Measurements from ENCODE around the gene MT1M.

Gene MT1M

DNA sequence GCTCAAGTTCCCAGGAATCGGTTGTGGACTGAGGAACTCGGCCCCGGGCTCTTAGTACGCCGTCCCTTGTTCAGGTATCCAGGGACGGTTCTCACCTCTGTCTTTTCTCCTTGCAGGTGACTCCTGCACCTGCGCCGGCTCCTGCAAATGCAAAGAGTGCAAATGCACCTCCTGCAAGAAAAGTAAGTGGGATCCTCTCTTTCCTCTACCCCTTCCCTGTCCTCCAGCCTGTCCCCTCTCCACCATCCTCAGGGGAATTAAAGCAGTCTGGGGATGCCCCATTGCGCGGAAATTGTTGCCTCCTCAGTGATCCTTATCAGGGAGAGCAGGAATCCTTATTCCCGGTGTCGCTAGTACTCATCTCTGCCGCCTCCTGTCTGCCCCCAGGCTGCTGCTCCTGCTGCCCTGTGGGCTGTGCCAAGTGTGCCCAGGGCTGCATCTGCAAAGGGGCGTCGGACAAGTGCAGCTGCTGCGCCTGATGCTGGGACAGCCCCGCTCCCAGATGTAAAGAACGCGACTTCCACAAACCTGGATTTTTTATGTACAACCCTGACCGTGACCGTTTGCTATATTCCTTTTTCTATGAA is 23.5 kb upstream of the MT1M start:
- H3K27me3 ChIP-seq (ENCODE audit: control insufficient read depth, insufficient read depth, low read length) = peaks cover 50% of the 10 kb centered on the region
- no peaks in the 10 kb centered on the region for H3K9me3 ChIP-seq (ENCODE audit: control insufficient read depth, insufficient read depth, low read depth, low read length)
- H3K9ac ChIP-seq (ENCODE audit: low read length) = peak overlapping the region; percentile 74
- no peaks in the 10 kb centered on the region for H3K36me3 ChIP-seq (ENCODE audit: control insufficient read depth, insufficient read depth, low read length)
- H3K27ac ChIP-seq (ENCODE audit: low read depth, low read length) = no peak overlapping the region
- peak overlapping the region; percentile 70 for H3K4me3 ChIP-seq (ENCODE audit: low read depth, low read length)
- H3K4me1 ChIP-seq (ENCODE audit: control insufficient read depth, insufficient read depth, low read length) = peaks cover 36% of the 10 kb centered on the region

DNA sequence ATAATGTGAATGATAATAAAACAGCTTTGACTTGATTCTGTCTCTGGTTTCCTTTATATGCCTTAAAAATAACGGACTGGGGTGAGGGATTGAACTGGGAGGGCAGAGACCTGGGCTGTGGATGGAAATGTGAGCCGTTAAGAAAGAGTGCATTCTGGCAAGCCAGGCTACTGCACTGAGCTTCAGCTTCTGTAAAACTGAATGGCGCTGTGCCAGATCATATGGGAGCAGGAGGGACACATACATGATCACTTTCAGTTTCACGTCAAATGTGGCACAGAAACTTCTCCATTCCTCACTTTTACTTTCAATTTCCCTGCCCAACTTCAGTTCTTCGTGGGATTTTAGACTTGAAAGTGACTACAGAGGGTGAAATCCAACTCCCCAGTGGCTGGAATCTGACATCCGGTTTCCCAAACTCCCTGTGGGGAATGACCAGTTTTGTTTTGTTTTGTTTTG is 23.0 kb upstream of the MT1M start:
- H3K4me3 ChIP-seq (ENCODE audit: low read depth, low read length) = peak overlapping the region; percentile 70
- H3K4me1 ChIP-seq (ENCODE audit: control insufficient read depth, insufficient read depth, low read length) = peaks cover 36% of the 10 kb centered on the region
- H3K9ac ChIP-seq (ENCODE audit: low read length) = peak overlapping the region; percentile 44
- H3K36me3 ChIP-seq (ENCODE audit: control insufficient read depth, insufficient read depth, low read length) = no peaks in the 10 kb centered on the region
- H3K27ac ChIP-seq (ENCODE audit: low read depth, low read length) = no peak overlapping the region
- no peaks in the 10 kb centered on the region for H3K9me3 ChIP-seq (ENCODE audit: control insufficient read depth, insufficient read depth, low read depth, low read length)
- peaks cover 53% of the 10 kb centered on the region for H3K27me3 ChIP-seq (ENCODE audit: control insufficient read depth, insufficient read depth, low read length)

DNA sequence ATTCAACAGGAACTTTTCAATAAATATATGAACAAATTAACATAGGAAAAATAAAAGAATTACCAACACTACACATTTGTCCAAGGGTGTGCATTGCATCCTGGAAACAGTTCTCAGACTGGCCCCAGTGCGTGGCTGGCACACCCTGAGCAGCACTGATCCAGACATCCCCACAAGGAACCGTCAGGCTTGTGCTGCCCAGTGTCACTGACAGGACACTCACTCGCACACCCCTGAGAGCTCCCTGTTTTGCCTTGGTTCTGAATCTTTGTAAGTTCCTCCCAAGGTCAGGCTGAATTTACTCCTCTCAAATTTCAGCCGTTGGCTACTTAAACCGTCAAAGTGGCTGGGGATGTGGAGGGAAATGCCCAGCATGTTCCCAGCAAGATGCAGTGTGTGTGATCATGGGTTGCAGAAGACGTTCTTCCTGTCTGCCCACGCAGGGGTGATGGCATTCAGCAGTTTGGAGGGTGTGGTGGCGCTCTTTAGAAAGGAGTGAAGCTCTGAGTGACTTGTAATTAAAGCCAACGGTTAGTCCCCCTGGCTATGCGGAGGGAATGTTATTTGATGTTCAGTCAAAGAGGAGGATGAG is 22.3 kb upstream of the MT1M start:
- H3K9me3 ChIP-seq (ENCODE audit: control insufficient read depth, insufficient read depth, low read depth, low read length) = no peaks in the 10 kb centered on the region
- peak overlapping the region; percentile 29 for H3K9ac ChIP-seq (ENCODE audit: low read length)
- peak overlapping the region; percentile 17; the same call in 1 of the 2 replicates for H3K4me3 ChIP-seq (ENCODE audit: low read depth, low read length)
- peaks cover 36% of the 10 kb centered on the region for H3K4me1 ChIP-seq (ENCODE audit: control insufficient read depth, insufficient read depth, low read length)
- no peak overlapping the region for H3K27ac ChIP-seq (ENCODE audit: low read depth, low read length)
- peaks cover 59% of the 10 kb centered on the region for H3K27me3 ChIP-seq (ENCODE audit: control insufficient read depth, insufficient read depth, low read length)
- H3K36me3 ChIP-seq (ENCODE audit: control insufficient read depth, insufficient read depth, low read length) = no peaks in the 10 kb centered on the region

DNA sequence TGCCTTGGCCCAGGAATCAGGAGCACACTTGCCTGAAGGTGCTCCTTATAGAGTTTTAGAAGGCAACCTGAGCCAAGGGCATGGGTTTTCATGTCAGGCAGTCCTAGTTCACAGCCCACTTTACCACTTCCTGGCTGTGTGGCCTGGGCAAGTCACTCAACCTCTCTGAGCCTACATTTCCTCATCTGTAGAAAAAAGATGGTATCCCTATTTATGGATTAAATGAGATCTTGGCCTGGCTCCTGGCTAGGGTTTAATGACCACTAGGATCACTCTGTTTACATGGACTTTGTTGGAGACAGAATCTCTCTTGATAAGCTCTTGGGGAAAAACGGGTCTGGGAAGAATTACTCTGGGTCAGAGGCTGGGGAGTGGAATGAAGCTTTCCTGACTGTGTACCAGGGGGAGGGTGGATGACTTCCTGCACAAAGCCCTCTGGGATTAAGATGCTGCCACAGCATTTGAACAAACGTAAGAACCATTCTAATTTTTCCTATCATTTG is 21.8 kb upstream of the MT1M start:
- Histone ChIP-seq H3K9ac (ENCODE audit: low read length) (no peak overlapping the region), H3K4me3 (ENCODE audit: low read depth, low read length) (no peak overlapping the region), H3K9me3 (ENCODE audit: control insufficient read depth, insufficient read depth, low read depth, low read length) (no peaks in the 10 kb centered on the region), H3K27me3 (ENCODE audit: control insufficient read depth, insufficient read depth, low read length) (peaks cover 63% of the 10 kb centered on the region), H3K27ac (ENCODE audit: low read depth, low read length) (no peak overlapping the region), H3K4me1 (ENCODE audit: control insufficient read depth, insufficient read depth, low read length) (peaks cover 36% of the 10 kb centered on the region), H3K36me3 (ENCODE audit: control insufficient read depth, insufficient read depth, low read length) (no peaks in the 10 kb centered on the region)

DNA sequence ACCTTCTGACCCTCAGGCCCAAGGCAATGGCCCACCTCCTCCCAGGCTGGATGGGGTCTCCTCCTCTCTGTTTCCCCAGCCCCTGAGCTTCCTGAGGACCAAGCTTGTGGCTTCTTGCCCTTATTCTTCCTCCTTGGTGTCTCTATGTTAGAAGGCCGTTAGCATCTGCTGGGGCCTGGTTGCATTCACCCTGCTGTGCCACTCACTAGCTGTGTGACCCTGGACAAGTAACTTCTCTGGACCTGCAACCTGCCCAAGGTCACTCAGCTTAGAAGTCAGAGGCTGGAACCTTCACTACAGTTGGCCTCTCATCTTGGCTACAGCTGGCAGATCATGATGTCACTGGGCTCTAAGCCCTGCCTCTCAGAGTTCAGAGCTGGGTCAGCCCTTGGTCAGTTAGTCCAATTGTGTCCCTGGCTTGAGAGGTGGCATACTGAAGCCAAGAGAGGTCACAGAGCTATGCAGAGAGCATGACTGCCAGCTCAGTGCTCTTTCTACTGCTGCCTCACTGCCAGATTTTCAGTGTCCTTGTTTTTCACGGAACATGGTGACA is 21.1 kb upstream of the MT1M start:
- H3K4me3 ChIP-seq (ENCODE audit: low read depth, low read length) = no peak overlapping the region
- peaks cover 67% of the 10 kb centered on the region for H3K27me3 ChIP-seq (ENCODE audit: control insufficient read depth, insufficient read depth, low read length)
- H3K36me3 ChIP-seq (ENCODE audit: control insufficient read depth, insufficient read depth, low read length) = no peaks in the 10 kb centered on the region
- H3K9ac ChIP-seq (ENCODE audit: low read length) = no peak overlapping the region
- H3K4me1 ChIP-seq (ENCODE audit: control insufficient read depth, insufficient read depth, low read length) = peaks cover 36% of the 10 kb centered on the region
- no peak overlapping the region for H3K27ac ChIP-seq (ENCODE audit: low read depth, low read length)
- H3K9me3 ChIP-seq (ENCODE audit: control insufficient read depth, insufficient read depth, low read depth, low read length) = no peaks in the 10 kb centered on the region

- no peak overlapping the region for H3K27ac ChIP-seq (ENCODE audit: low read depth, low read length)
- H3K27me3 ChIP-seq (ENCODE audit: control insufficient read depth, insufficient read depth, low read length) = peaks cover 76% of the 10 kb centered on the region
- H3K4me3 ChIP-seq (ENCODE audit: low read depth, low read length) = no peak overlapping the region
- peaks cover 34% of the 10 kb centered on the region for H3K4me1 ChIP-seq (ENCODE audit: control insufficient read depth, insufficient read depth, low read length)
- no peak overlapping the region for H3K9ac ChIP-seq (ENCODE audit: low read length)
- H3K36me3 ChIP-seq (ENCODE audit: control insufficient read depth, insufficient read depth, low read length) = no peaks in the 10 kb centered on the region
- no peaks in the 10 kb centered on the region for H3K9me3 ChIP-seq (ENCODE audit: control insufficient read depth, insufficient read depth, low read depth, low read length)
These were observed 18.8 kb upstream of the MT1M start for GRCh38 chr16:56613706-56614105.

- peaks cover 76% of the 10 kb centered on the region for H3K27me3 ChIP-seq (ENCODE audit: control insufficient read depth, insufficient read depth, low read length)
- no peak overlapping the region for H3K4me3 ChIP-seq (ENCODE audit: low read depth, low read length)
- no peak overlapping the region for H3K27ac ChIP-seq (ENCODE audit: low read depth, low read length)
- H3K4me1 ChIP-seq (ENCODE audit: control insufficient read depth, insufficient read depth, low read length) = peaks cover 25% of the 10 kb centered on the region
- no peak overlapping the region for H3K9ac ChIP-seq (ENCODE audit: low read length)
- no peaks in the 10 kb centered on the region for H3K36me3 ChIP-seq (ENCODE audit: control insufficient read depth, insufficient read depth, low read length)
- no peaks in the 10 kb centered on the region for H3K9me3 ChIP-seq (ENCODE audit: control insufficient read depth, insufficient read depth, low read depth, low read length)
These were observed 17.9 kb upstream of the MT1M start for GRCh38 chr16:56614549-56614991.

GRCh38 chr16:56615353-56615752 is 17.1 kb upstream of the MT1M start:
- no peaks in the 10 kb centered on the region for H3K9me3 ChIP-seq (ENCODE audit: control insufficient read depth, insufficient read depth, low read depth, low read length)
- H3K27me3 ChIP-seq (ENCODE audit: control insufficient read depth, insufficient read depth, low read length) = peaks cover 75% of the 10 kb centered on the region
- no peak overlapping the region for H3K9ac ChIP-seq (ENCODE audit: low read length)
- no peak overlapping the region for H3K4me3 ChIP-seq (ENCODE audit: low read depth, low read length)
- no peaks in the 10 kb centered on the region for H3K36me3 ChIP-seq (ENCODE audit: control insufficient read depth, insufficient read depth, low read length)
- H3K4me1 ChIP-seq (ENCODE audit: control insufficient read depth, insufficient read depth, low read length) = peaks cover 17% of the 10 kb centered on the region
- no peak overlapping the region for H3K27ac ChIP-seq (ENCODE audit: low read depth, low read length)

GRCh38 chr16:56616608-56617211 is 15.7 kb upstream of the MT1M start:
- peak overlapping the region; percentile 73 for H3K4me3 ChIP-seq (ENCODE audit: low read depth, low read length)
- peaks cover 22% of the 10 kb centered on the region for H3K4me1 ChIP-seq (ENCODE audit: control insufficient read depth, insufficient read depth, low read length)
- peaks cover 65% of the 10 kb centered on the region for H3K27me3 ChIP-seq (ENCODE audit: control insufficient read depth, insufficient read depth, low read length)
- no peaks in the 10 kb centered on the region for H3K36me3 ChIP-seq (ENCODE audit: control insufficient read depth, insufficient read depth, low read length)
- peak overlapping the region; percentile 53 for H3K9ac ChIP-seq (ENCODE audit: low read length)
- H3K27ac ChIP-seq (ENCODE audit: low read depth, low read length) = no peak overlapping the region
- H3K9me3 ChIP-seq (ENCODE audit: control insufficient read depth, insufficient read depth, low read depth, low read length) = no peaks in the 10 kb centered on the region

DNA sequence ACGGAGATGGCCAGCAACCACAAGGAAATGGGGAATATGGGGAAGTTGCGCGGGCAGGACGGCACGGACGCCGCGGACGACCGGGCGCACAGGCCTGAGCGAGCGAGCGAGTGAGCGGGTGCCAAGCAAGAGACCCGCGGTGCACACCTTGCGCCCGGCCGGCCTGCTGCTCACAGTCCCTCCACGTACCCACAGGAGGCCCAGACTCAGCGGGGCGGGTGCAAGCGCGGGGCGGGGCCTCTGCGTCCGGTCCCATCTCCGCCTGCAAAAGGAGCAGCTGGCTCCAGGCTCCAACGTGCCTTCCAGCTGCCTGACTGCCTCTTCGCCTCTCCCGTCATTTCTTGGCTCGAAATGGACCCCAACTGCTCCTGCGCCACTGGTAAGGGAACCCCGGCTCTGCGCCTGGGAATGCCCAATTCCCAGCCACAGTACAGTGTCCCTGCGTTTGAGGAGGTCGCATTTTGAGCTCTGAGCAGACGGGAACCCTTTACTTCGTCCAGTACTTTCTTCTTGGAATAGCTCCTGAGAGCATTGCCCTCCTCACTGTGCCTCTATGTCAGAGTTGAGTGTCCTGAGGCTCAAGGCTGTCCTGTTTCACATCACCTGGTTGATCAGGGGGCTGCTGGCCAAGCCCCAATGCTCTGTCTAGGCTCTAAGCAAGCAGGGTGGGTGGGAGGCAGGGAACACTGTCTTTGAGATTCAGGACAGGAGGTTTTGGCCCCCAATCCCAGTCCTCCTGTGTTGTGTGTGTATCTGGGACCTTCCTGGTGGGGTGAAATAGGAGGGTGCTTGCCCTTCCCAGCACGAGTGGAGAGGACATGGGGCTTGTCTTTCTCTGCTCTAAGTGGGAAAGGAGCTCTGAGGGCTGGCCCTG is 15.0 kb upstream of the MT1M start:
- no peaks in the 10 kb centered on the region for H3K9me3 ChIP-seq (ENCODE audit: control insufficient read depth, insufficient read depth, low read depth, low read length)
- H3K27ac ChIP-seq (ENCODE audit: low read depth, low read length) = no peak overlapping the region
- peaks cover 27% of the 10 kb centered on the region for H3K4me1 ChIP-seq (ENCODE audit: control insufficient read depth, insufficient read depth, low read length)
- peaks cover 64% of the 10 kb centered on the region for H3K27me3 ChIP-seq (ENCODE audit: control insufficient read depth, insufficient read depth, low read length)
- H3K36me3 ChIP-seq (ENCODE audit: control insufficient read depth, insufficient read depth, low read length) = no peaks in the 10 kb centered on the region
- peak overlapping the region; percentile 73 for H3K4me3 ChIP-seq (ENCODE audit: low read depth, low read length)
- H3K9ac ChIP-seq (ENCODE audit: low read length) = peak overlapping the region; percentile 53

Data from HUES6 (cell line).